ENCODE data around the gene SCD5. TPM values are rescaled to one million over a fixed set of nuclear protein-coding genes. Genes with fewer than 3 reads are reported as not detected.

Gene SCD5
- total RNA-seq, 2 experiments from 2014 or later = 1.6 to 2.2 TPM

DNA sequence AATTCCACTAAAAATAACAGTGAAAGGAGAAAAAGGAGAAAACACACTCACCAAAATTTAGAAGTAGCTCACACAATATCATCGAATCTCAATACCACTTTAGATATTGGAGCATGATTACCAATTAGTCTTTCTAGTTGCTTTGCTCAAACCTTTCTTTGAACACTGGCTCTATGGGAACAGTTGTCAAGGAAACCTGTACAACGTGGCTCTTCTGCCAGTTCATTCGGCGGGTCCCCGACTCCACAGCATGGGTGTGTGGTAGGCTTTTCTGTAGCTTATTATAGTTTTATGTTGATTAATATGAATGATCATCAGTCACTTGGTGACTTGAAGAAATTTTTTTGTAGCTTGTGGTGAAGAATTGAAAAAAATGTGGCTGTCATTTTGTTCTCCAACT lies 186.6 kb downstream of the SCD5 start:
- no peaks in the 10 kb centered on the region for H3K9me3 Mint-ChIP-seq
- H3K27ac Mint-ChIP-seq = no peak overlapping the region
- intact Hi-C loops (cut with micrococcal nuclease) = no loop called here
- no peaks in the 10 kb centered on the region for H3K36me3 Mint-ChIP-seq (ENCODE audit: low read depth)
- DNase-seq (no peak), ATAC-seq (no peak)
- POLR2A ChIA-PET = interaction anchor here (0.7 kb wide), 1 partner anchor 38 kb away, joined by 3 read pairs; no protein-coding TSS in a partner anchor
- TF ChIP-seq, protein P1, sequence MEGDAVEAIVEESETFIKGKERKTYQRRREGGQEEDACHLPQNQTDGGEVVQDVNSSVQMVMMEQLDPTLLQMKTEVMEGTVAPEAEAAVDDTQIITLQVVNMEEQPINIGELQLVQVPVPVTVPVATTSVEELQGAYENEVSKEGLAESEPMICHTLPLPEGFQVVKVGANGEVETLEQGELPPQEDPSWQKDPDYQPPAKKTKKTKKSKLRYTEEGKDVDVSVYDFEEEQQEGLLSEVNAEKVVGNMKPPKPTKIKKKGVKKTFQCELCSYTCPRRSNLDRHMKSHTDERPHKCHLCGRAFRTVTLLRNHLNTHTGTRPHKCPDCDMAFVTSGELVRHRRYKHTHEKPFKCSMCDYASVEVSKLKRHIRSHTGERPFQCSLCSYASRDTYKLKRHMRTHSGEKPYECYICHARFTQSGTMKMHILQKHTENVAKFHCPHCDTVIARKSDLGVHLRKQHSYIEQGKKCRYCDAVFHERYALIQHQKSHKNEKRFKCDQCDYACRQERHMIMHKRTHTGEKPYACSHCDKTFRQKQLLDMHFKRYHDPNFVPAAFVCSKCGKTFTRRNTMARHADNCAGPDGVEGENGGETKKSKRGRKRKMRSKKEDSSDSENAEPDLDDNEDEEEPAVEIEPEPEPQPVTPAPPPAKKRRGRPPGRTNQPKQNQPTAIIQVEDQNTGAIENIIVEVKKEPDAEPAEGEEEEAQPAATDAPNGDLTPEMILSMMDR (IDR thresholded peaks at IDR 0.05) = no peak
- H3K4me3 Mint-ChIP-seq = no peak overlapping the region
- CTCF ChIA-PET = interaction anchor here (1.0 to 1.6 kb wide), 2 partner anchors 20 to 127 kb away, joined by 3 read pairs; no protein-coding TSS in a partner anchor
- peaks cover 2% of the 10 kb centered on the region for H3K27me3 Mint-ChIP-seq
- H3K4me1 Mint-ChIP-seq (ENCODE audit: low read depth) = no peaks in the 10 kb centered on the region

DNA sequence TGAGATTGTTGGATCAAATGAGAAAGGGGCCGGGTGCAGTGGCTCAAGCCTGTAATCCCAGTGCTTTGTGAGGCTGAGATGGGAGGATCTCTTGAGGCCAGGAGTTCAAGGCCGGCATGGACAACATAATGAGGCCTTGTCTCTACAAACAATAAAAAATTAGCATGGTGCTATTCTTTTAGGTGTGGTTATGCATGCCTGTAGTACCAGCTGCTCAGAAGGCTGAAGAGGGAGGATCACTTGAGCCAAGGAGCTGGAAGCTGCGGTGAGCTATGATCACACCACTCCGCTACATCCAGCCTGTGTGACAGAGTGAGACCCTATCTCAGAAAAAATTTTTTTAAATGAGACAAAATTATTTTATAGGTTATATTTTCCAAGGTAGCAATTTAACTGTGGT lies 187.1 kb downstream of the SCD5 start:
- Mint-ChIP-seq H3K27me3 (peaks cover 2% of the 10 kb centered on the region), H3K4me1 (ENCODE audit: low read depth) (no peaks in the 10 kb centered on the region), H3K4me3 (no peak overlapping the region), H3K27ac (no peak overlapping the region), H3K9me3 (no peaks in the 10 kb centered on the region), H3K36me3 (ENCODE audit: low read depth) (no peaks in the 10 kb centered on the region)
- CTCF ChIA-PET = interaction anchor here (1.6 kb wide), 1 partner anchor 20 kb away, joined by 3 read pairs; no protein-coding TSS in a partner anchor
- TF ChIP-seq, protein P1 (IDR thresholded peaks at IDR 0.05) = no peak
- ATAC-seq (no peak), DNase-seq (no peak)
- POLR2A ChIA-PET = interaction anchor here (0.7 kb wide), 1 partner anchor 39 kb away, joined by 3 read pairs; no protein-coding TSS in a partner anchor
- intact Hi-C loops (cut with micrococcal nuclease) = no loop called here

DNA sequence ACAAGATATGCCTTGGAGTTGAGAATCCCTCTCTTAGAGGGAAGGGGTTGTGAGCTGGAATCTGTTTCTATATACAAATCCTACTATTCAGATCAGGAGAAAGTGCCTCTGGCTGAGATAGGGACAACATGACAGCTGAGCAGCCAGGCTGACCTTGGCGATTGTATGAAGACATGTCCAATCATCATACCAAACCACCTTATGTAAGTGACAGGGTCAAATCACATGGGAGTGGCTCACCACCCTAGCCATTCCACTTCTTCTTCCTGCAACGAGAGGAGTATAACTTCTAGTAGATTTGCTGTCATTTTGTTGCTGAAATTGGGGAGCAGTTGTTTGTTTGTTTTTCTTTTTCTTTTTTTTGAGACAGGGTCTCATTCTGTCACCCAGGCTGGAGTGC lies 188.6 kb downstream of the SCD5 start:
- Mint-ChIP-seq H3K27ac (no peak overlapping the region), H3K36me3 (ENCODE audit: low read depth) (no peaks in the 10 kb centered on the region), H3K9me3 (no peaks in the 10 kb centered on the region), H3K4me1 (ENCODE audit: low read depth) (no peaks in the 10 kb centered on the region), H3K4me3 (no peak overlapping the region), H3K27me3 (no peaks in the 10 kb centered on the region)
- POLR2A ChIA-PET = no interaction called here
- CTCF ChIA-PET = no interaction called here
- intact Hi-C loops (cut with micrococcal nuclease) = no loop called here
- TF ChIP-seq, protein P1 (IDR thresholded peaks at IDR 0.05) = no peak
- ATAC-seq = no peak
- DNase-seq = no peak

DNA sequence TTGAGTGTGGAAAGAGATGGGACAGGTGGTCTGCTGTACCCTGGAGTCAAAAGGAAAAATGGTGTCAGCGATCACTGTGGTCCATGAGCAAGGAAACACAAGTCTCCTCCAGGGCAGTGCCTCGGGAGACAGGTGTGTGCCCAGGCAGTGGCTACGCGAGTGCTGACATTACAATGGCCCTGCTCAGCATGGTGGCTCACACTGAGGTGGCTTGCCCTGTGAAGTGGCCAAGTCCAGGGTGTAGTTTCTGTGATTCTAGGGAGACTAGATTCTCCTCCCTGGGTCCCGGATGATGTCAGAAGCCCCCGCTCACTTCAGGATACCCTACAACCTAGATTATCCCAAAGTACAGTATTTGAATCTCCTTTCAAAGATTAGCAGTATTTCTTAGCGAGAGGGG lies 192.0 kb downstream of the SCD5 start:
- ATAC-seq (no peak), DNase-seq (no peak)
- Mint-ChIP-seq H3K9me3 (no peaks in the 10 kb centered on the region), H3K27ac (no peak overlapping the region), H3K4me3 (no peak overlapping the region), H3K27me3 (no peaks in the 10 kb centered on the region), H3K36me3 (ENCODE audit: low read depth) (no peaks in the 10 kb centered on the region), H3K4me1 (ENCODE audit: low read depth) (no peaks in the 10 kb centered on the region)
- POLR2A ChIA-PET = no interaction called here
- intact Hi-C loops (cut with micrococcal nuclease) = no loop called here
- CTCF ChIA-PET = no interaction called here
- TF ChIP-seq, protein P1 (IDR thresholded peaks at IDR 0.05) = no peak

DNA sequence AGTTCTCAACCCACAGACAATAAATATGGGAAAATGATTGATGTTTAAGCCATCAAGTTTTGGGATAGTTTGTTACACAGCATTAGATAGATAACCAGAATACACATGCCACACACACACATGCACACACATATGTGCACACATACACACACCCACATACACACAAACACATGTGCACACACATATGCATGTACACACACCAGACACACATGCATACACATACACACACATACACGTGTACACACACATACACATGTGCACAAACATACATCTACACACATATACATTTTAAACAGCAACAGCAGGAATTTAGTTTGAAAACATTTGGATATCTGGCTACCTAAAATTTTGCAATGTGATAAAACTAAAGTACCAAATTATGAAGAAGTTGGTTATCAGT lies 194.1 kb downstream of the SCD5 start:
- Mint-ChIP-seq H3K4me1 (ENCODE audit: low read depth) (no peaks in the 10 kb centered on the region), H3K27me3 (no peaks in the 10 kb centered on the region), H3K27ac (no peak overlapping the region), H3K4me3 (no peak overlapping the region), H3K9me3 (no peaks in the 10 kb centered on the region), H3K36me3 (ENCODE audit: low read depth) (no peaks in the 10 kb centered on the region)
- no peak for DNase-seq
- intact Hi-C loops (cut with micrococcal nuclease) = no loop called here
- no peak for ATAC-seq
- ChIA-PET CTCF (no interaction called here), POLR2A (no interaction called here)
- TF ChIP-seq, protein P1 (IDR thresholded peaks at IDR 0.05) = no peak

Measured in activated CD8-positive, alpha-beta T cell treated with anti-CD3 and anti-CD28 coated beads for 36 hours (primary cell).